SK-N-SH (cell line): ENCODE measurements around the gene RASAL2.

Experiments
- GABPA ChIP-seq: IDR thresholded peaks from 2 replicates; pipeline ENCODE4 v1.4.0; 2012; ENCODE audit warnings: low read depth, mild to moderate bottlenecking
- MEF2A ChIP-seq: IDR thresholded peaks from 2 replicates; pipeline ENCODE4 v1.4.0; 2012; ENCODE audit warnings: low read depth, borderline replicate concordance
- POLR2AphosphoS5 ChIP-seq: IDR thresholded peaks from 2 replicates; pipeline ENCODE4 v1.6.1; 2012; ENCODE audit warnings: low read depth, low read length
- SMC3 ChIP-seq: IDR thresholded peaks from 2 replicates; pipeline ENCODE4 v1.6.1; 2012; ENCODE audit warnings: low read depth, low read length, improper control_type of control experiment
- TEAD4 ChIP-seq: IDR thresholded peaks from 2 replicates; pipeline ENCODE4 v1.4.0; 2012; ENCODE audit warnings: mild to moderate bottlenecking, borderline replicate concordance; ENCODE audit not compliant: insufficient read depth
- TF ChIP-seq, protein P1 (sequence below): IDR thresholded peaks from 2 replicates; pipeline ENCODE4 v1.4.0; 2012; ENCODE audit warnings: low read depth, borderline replicate concordance
- TF ChIP-seq, protein P2 (sequence below): fragments of 200-600 bp; sonication (generic); IDR thresholded peaks from 2 replicates; pipeline ENCODE4 v1.6.1; 2017; ENCODE audit warnings: antibody characterized with exemption, mild to moderate bottlenecking, moderate library complexity
- TF ChIP-seq, protein P3 (sequence below): IDR thresholded peaks from 2 replicates; pipeline ENCODE4 v1.6.1; 2012; ENCODE audit warnings: mild to moderate bottlenecking, low read depth, low read length, moderate library complexity
- TF ChIP-seq, protein P4 (sequence below): IDR thresholded peaks from 2 replicates; pipeline ENCODE4 v1.4.0; 2012; ENCODE audit warnings: low read depth

DNA sequence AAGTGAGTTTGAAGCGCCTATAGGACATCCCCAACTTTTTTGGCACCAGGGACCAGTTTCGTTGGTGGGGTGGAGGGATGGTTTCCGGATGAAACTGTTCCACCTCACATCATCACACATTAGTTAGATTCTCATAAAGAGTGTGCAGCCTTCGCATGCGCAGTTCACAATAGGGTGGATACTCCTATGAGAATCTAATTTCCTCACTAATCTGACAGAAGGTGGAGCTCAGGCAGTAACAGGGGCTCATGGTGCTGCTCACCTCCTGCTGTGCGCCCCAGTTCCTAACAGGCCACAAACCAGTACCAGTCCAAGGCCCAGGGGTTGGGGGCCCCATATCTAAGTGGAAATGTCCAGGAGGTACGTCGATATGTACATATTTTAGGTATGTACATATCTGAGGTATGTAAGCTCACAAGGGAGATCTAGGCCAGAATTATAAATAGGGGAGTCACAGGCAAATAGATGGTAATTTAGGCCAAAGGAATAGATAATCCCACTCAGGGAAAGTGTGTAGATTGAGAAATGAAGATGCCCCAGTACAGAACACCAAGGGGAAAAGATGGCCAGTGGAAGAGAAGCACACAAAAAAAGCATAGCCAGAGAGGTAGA lies 27.5 kb upstream of the RASAL2 start:
- TF ChIP-seq SMC3 (no peak), TEAD4 (no peak), GABPA (no peak), POLR2AphosphoS5 (no peak), MEF2A (no peak)
- TF ChIP-seq, protein P1, sequence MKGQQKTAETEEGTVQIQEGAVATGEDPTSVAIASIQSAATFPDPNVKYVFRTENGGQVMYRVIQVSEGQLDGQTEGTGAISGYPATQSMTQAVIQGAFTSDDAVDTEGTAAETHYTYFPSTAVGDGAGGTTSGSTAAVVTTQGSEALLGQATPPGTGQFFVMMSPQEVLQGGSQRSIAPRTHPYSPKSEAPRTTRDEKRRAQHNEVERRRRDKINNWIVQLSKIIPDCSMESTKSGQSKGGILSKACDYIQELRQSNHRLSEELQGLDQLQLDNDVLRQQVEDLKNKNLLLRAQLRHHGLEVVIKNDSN, result no peak
- TF ChIP-seq, protein P2, sequence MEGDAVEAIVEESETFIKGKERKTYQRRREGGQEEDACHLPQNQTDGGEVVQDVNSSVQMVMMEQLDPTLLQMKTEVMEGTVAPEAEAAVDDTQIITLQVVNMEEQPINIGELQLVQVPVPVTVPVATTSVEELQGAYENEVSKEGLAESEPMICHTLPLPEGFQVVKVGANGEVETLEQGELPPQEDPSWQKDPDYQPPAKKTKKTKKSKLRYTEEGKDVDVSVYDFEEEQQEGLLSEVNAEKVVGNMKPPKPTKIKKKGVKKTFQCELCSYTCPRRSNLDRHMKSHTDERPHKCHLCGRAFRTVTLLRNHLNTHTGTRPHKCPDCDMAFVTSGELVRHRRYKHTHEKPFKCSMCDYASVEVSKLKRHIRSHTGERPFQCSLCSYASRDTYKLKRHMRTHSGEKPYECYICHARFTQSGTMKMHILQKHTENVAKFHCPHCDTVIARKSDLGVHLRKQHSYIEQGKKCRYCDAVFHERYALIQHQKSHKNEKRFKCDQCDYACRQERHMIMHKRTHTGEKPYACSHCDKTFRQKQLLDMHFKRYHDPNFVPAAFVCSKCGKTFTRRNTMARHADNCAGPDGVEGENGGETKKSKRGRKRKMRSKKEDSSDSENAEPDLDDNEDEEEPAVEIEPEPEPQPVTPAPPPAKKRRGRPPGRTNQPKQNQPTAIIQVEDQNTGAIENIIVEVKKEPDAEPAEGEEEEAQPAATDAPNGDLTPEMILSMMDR, result no peak
- TF ChIP-seq, protein P3, sequence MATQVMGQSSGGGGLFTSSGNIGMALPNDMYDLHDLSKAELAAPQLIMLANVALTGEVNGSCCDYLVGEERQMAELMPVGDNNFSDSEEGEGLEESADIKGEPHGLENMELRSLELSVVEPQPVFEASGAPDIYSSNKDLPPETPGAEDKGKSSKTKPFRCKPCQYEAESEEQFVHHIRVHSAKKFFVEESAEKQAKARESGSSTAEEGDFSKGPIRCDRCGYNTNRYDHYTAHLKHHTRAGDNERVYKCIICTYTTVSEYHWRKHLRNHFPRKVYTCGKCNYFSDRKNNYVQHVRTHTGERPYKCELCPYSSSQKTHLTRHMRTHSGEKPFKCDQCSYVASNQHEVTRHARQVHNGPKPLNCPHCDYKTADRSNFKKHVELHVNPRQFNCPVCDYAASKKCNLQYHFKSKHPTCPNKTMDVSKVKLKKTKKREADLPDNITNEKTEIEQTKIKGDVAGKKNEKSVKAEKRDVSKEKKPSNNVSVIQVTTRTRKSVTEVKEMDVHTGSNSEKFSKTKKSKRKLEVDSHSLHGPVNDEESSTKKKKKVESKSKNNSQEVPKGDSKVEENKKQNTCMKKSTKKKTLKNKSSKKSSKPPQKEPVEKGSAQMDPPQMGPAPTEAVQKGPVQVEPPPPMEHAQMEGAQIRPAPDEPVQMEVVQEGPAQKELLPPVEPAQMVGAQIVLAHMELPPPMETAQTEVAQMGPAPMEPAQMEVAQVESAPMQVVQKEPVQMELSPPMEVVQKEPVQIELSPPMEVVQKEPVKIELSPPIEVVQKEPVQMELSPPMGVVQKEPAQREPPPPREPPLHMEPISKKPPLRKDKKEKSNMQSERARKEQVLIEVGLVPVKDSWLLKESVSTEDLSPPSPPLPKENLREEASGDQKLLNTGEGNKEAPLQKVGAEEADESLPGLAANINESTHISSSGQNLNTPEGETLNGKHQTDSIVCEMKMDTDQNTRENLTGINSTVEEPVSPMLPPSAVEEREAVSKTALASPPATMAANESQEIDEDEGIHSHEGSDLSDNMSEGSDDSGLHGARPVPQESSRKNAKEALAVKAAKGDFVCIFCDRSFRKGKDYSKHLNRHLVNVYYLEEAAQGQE, result no peak
- TF ChIP-seq, protein P4, sequence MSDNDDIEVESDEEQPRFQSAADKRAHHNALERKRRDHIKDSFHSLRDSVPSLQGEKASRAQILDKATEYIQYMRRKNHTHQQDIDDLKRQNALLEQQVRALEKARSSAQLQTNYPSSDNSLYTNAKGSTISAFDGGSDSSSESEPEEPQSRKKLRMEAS, result no peak
